ENCODE results near the gene ADAMTS13. TPM values are rescaled to one million over a fixed set of nuclear protein-coding genes. Genes with fewer than 3 reads are reported as not detected.

Gene ADAMTS13
- total RNA-seq, 1 donor from 2014 or later = 2.0 TPM

- intact Hi-C loops (cut with DNase I) = no loop called here
- no peaks in the 10 kb centered on the region for H3K36me3 ChIP-seq
- H3K27ac ChIP-seq = no peak overlapping the region
- no peaks in the 10 kb centered on the region for H3K27me3 ChIP-seq
- TF ChIP-seq CTCF (IDR thresholded peaks at IDR 0.05) = no peak
- H3K9me3 ChIP-seq = no peaks in the 10 kb centered on the region
- peaks cover 4% of the 10 kb centered on the region for H3K4me1 ChIP-seq
- H3K4me3 ChIP-seq = no peak overlapping the region
- DNase-seq = no peak
- ATAC-seq = no peak
Measured at GRCh38 chr9:133472277-133472645, 50.1 kb downstream of the ADAMTS13 start.

GRCh38 chr9:133472753-133473378 is 50.7 kb downstream of the ADAMTS13 start:
- TF ChIP-seq CTCF (IDR thresholded peaks at IDR 0.05) = no peak
- no peak for ATAC-seq
- Histone ChIP-seq H3K27ac (no peak overlapping the region), H3K4me3 (no peak overlapping the region), H3K9me3 (no peaks in the 10 kb centered on the region), H3K36me3 (no peaks in the 10 kb centered on the region), H3K27me3 (no peaks in the 10 kb centered on the region), H3K4me1 (peaks cover 4% of the 10 kb centered on the region)
- intact Hi-C loops (cut with DNase I) = no loop called here
- DNase-seq = no peak

- no peak overlapping the region for H3K27ac ChIP-seq
- ATAC-seq = no peak
- H3K9me3 ChIP-seq = no peaks in the 10 kb centered on the region
- H3K27me3 ChIP-seq = no peaks in the 10 kb centered on the region
- H3K36me3 ChIP-seq = no peaks in the 10 kb centered on the region
- peaks cover 12% of the 10 kb centered on the region for H3K4me1 ChIP-seq
- H3K4me3 ChIP-seq = no peak overlapping the region
- no peak for DNase-seq
- intact Hi-C loops (cut with DNase I) = no loop called here
- TF ChIP-seq CTCF (IDR thresholded peaks at IDR 0.05) = no peak
Measured at GRCh38 chr9:133473743-133474142, 51.6 kb downstream of the ADAMTS13 start.

GRCh38 chr9:133474215-133474614 is 52.0 kb downstream of the ADAMTS13 start:
- H3K27ac ChIP-seq = no peak overlapping the region
- no peaks in the 10 kb centered on the region for H3K36me3 ChIP-seq
- peaks cover 14% of the 10 kb centered on the region for H3K4me1 ChIP-seq
- intact Hi-C loops (cut with DNase I) = no loop called here
- TF ChIP-seq CTCF (IDR thresholded peaks at IDR 0.05) = no peak
- no peak overlapping the region for H3K4me3 ChIP-seq
- no peaks in the 10 kb centered on the region for H3K27me3 ChIP-seq
- no peaks in the 10 kb centered on the region for H3K9me3 ChIP-seq
- DNase-seq (no peak), ATAC-seq (no peak)

GRCh38 chr9:133474853-133475252 is 52.7 kb downstream of the ADAMTS13 start:
- Histone ChIP-seq H3K36me3 (no peaks in the 10 kb centered on the region), H3K4me1 (peaks cover 19% of the 10 kb centered on the region), H3K27me3 (no peaks in the 10 kb centered on the region), H3K27ac (no peak overlapping the region), H3K4me3 (no peak overlapping the region), H3K9me3 (no peaks in the 10 kb centered on the region)
- TF ChIP-seq CTCF (IDR thresholded peaks at IDR 0.05) = no peak
- DNase-seq = no peak
- ATAC-seq = no peak
- intact Hi-C loops (cut with DNase I) = no loop called here

Data from upper lobe of right lung (tissue), 1 donor.